Chondrocyte (in vitro differentiated cells): ENCODE data around the gene SP9. TPM values are rescaled to one million over a fixed set of nuclear protein-coding genes. Genes with fewer than 3 reads are reported as not detected.

Experiments
- DNase-seq: peaks from one replicate; pipeline ENCODE4 v3.0.0; 2021; ENCODE audit warnings: mixed read lengths, low spot score
- H3K27ac Mint-ChIP-seq: one replicate; pipeline ENCODE4 v1.8.0; 2021; ENCODE audit warnings: mild to moderate bottlenecking, moderate library complexity, mixed read lengths; ENCODE audit not compliant: unreplicated experiment
- H3K27me3 Mint-ChIP-seq: 2 replicates; pipeline ENCODE4 v1.8.0; 2021; ENCODE audit warnings: low read depth, mixed read lengths
- H3K36me3 Mint-ChIP-seq: 2 replicates; pipeline ENCODE4 v1.8.0; 2021; ENCODE audit warnings: low read depth, mixed read lengths
- H3K4me1 Mint-ChIP-seq: 2 replicates; pipeline ENCODE4 v1.8.0; 2021; ENCODE audit warnings: low read depth, mild to moderate bottlenecking, mixed read lengths
- H3K4me3 Mint-ChIP-seq: one replicate; pipeline ENCODE4 v1.8.0; 2021; ENCODE audit warnings: mild to moderate bottlenecking, moderate library complexity, mixed read lengths; ENCODE audit not compliant: unreplicated experiment
- H3K9me3 Mint-ChIP-seq: 2 replicates; pipeline ENCODE4 v1.8.0; 2021; ENCODE audit warnings: low read depth, mixed read lengths
- total RNA-seq: library from RNA; stranded (reverse); gene quantifications from 3 replicates; pipeline ENCODE4 v1.2.1, GENCODE V29; 2021
- TF ChIP-seq, protein P1 (sequence below): fragments of 200-600 bp; sonication (generic); IDR thresholded peaks from 2 replicates; pipeline ENCODE4 v1.5.0; 2021; ENCODE audit warnings: antibody characterized with exemption, mild to moderate bottlenecking, moderate library complexity

Gene SP9
- total RNA-seq, 1 donor from 2014 or later: not detected

DNA sequence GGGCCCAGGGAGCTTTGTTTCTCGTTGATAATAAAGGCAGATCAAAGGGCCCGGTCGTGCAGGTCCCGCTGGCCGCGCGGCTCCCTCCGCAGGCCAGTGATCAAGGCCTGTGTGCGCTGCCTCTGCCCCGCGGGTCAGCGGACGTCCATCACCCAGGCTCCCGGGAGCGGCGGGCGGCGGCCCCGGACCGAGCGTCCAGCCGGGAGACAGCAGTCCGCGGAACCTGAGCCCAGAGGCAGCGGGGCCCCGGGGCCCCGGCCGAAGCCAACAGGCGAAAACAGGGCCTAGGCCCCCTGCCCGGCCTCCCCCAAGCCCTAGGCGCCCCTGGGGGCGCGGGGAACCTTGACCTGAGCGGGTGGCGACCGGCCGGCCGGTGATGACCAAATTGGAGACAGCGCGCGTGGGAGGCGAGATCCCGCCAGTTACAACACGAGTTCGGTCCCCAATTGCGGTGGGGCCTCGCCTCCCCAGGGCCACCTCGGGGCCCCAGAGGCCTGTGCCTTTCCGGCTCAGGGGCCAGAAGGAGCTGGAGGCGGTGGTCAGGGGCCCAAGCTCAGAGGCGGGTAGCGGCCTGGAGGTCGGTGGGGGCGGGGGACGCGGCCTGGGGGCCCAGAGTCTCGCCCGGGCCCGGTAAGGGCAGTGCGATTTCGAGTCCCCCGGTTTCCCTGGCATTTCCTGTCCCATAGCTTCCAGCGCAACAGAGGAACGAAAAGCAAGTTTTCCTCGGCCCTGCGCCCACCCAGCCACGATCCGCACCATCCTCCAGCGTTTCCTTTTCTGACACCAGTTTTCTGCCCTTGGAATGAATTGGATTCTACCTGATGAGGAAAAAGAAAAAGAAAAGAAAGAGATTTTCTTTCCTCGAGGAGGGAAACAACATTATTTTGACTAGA lies 5.9 kb downstream of the SP9 start:
- no peak overlapping the region for H3K27ac Mint-ChIP-seq
- H3K4me1 Mint-ChIP-seq: peaks cover 31% of the 10 kb centered on the region
- TF ChIP-seq, protein P1, sequence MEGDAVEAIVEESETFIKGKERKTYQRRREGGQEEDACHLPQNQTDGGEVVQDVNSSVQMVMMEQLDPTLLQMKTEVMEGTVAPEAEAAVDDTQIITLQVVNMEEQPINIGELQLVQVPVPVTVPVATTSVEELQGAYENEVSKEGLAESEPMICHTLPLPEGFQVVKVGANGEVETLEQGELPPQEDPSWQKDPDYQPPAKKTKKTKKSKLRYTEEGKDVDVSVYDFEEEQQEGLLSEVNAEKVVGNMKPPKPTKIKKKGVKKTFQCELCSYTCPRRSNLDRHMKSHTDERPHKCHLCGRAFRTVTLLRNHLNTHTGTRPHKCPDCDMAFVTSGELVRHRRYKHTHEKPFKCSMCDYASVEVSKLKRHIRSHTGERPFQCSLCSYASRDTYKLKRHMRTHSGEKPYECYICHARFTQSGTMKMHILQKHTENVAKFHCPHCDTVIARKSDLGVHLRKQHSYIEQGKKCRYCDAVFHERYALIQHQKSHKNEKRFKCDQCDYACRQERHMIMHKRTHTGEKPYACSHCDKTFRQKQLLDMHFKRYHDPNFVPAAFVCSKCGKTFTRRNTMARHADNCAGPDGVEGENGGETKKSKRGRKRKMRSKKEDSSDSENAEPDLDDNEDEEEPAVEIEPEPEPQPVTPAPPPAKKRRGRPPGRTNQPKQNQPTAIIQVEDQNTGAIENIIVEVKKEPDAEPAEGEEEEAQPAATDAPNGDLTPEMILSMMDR: no peak
- H3K36me3 Mint-ChIP-seq: peaks cover 4% of the 10 kb centered on the region
- H3K9me3 Mint-ChIP-seq: no peaks in the 10 kb centered on the region
- H3K4me3 Mint-ChIP-seq: no peak overlapping the region
- no peak for DNase-seq
- peaks cover 52% of the 10 kb centered on the region for H3K27me3 Mint-ChIP-seq

DNA sequence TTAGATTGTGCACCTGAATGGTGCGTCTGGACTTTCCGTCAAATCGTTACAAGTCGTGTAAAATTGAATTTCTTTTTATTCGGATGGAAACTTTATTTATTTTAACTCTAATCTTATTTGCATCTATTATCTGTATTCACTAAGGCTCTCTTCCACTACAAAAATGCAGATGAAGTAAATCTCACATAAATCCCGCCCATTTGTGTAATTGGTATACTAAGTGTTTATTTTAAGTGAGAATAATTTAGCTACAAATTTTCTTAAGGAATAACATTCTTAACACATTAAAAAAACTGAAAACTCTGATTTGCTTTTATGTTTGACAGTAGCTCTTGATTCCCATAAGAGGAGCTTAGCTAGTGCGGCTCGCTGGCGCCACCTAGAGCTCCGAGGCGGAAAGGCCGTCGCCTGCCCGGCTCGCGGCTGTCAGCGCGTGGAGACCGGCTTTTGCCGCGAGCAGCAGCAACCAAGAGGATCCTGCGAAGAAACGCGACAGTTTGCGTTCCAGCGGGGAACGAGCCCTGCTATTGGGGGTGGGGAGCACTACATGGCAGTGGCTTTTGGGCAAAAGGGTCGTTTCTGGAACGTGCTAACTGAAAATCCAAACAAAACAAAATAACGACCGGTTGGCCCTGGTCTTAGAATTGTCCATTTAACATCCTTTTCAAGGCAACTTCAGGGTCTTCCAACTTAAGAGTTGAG lies 6.7 kb downstream of the SP9 start:
- DNase-seq: peak; percentile 88
- peak overlapping the region; percentile 59 for H3K4me3 Mint-ChIP-seq
- H3K27ac Mint-ChIP-seq: no peak overlapping the region
- H3K36me3 Mint-ChIP-seq: peaks cover 5% of the 10 kb centered on the region
- peaks cover 51% of the 10 kb centered on the region for H3K27me3 Mint-ChIP-seq
- no peaks in the 10 kb centered on the region for H3K9me3 Mint-ChIP-seq
- H3K4me1 Mint-ChIP-seq: peaks cover 30% of the 10 kb centered on the region
- TF ChIP-seq, protein P1: peak; percentile 98

DNA sequence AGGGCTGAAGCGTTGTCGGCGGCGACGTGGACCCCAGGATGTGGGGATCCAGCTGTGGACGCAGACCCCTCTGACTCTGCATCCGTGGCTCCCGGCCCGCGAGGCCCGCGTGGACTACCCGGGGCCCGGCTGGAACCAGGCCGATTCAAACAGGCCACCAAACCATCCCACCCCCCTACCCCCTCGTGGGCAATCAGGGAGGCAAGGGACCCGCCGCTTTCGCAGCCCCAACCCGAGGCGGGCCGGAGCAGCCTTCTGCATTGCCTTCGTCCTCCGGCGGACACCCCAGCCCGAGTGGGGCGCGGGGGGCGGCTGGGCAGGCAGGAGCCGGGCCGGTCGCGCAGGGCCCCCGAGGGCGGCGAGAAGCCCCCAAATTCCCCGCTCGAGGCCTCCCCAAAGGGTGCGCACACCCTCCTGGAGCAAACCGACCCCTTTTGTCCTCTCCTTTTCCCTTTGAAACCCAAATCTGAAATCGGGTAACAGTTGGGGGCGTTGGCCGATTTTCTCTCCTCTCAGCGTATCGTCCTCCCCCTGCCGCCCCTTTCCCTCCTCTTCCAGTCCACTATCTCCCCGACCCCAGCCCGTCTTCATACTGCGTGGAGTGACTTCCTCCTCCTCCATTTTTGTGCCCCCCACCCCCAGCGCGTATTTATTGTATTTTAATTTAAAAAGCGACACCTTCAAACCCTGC lies 7.4 kb downstream of the SP9 start:
- TF ChIP-seq, protein P1: no peak
- peak; percentile 73 for DNase-seq
- Mint-ChIP-seq H3K4me3 (peak overlapping the region; percentile 59), H3K36me3 (peaks cover 10% of the 10 kb centered on the region), H3K27ac (no peak overlapping the region), H3K27me3 (peaks cover 55% of the 10 kb centered on the region), H3K4me1 (peaks cover 30% of the 10 kb centered on the region), H3K9me3 (no peaks in the 10 kb centered on the region)

DNA sequence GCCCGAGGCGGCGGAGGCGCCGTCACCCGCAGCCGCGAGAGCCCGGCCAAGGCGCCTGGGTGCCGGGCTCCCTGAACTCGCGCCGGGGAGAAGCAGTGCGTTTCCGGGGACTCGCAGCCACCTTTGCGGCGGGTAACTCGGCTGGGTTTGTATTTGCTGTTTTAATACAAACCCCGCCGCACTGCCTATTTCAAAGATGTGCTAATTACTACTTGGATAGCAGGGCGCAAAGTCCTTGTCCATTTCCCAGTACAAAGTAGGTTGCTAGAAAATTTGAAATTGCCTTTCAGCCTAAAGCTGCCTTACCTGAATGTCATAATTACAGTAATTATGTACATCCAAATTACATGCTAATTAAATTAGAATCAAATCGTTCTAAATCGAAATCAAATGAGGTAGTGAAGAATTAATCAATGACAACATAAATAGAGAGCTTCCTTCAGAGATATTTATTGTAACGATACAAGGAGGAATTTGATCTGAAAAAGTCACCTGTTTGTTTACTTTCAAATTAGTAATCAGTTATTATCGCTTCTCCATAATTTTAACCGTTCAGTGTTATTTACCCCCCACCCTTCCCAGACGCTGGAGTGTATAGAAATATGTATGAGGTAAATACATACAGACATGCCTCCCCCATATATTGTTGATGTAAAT lies 8.1 kb downstream of the SP9 start:
- TF ChIP-seq, protein P1: no peak
- no peak overlapping the region for H3K4me3 Mint-ChIP-seq
- no peaks in the 10 kb centered on the region for H3K9me3 Mint-ChIP-seq
- no peak overlapping the region for H3K27ac Mint-ChIP-seq
- H3K27me3 Mint-ChIP-seq: peaks cover 52% of the 10 kb centered on the region
- H3K36me3 Mint-ChIP-seq: peaks cover 9% of the 10 kb centered on the region
- H3K4me1 Mint-ChIP-seq: peaks cover 27% of the 10 kb centered on the region
- no peak for DNase-seq

DNA sequence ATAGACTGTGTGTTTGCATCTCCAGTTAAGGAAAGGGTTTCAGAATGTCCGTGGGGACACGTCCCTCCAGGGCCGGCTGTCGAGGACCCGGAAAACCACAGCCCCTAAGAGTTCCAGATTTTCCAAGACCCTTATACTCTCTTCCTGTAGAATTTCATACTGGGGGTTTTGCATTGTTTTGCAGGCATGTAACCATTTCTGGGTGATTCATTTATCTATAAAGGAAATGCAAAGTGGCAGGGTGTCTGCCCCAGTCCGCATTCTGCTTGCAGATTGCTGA lies 8.5 kb downstream of the SP9 start:
- DNase-seq: no peak
- Mint-ChIP-seq H3K9me3 (no peaks in the 10 kb centered on the region), H3K27ac (no peak overlapping the region), H3K36me3 (peaks cover 11% of the 10 kb centered on the region), H3K4me3 (no peak overlapping the region), H3K27me3 (peaks cover 50% of the 10 kb centered on the region), H3K4me1 (peaks cover 26% of the 10 kb centered on the region)
- TF ChIP-seq, protein P1: no peak
